GM18498 (cell line): ENCODE measurements around the gene MANF.
A peak's percentile ranks its signal among the peaks of the same experiment; 100 is the strongest.
"Not testable (repeated sequence)": the region's sequence is repeated elsewhere in the genome, so short reads cannot be mapped to it uniquely, and the experiment has no call there.

Experiments used
- ATAC-seq: cut with Tn5 transposase; IDR thresholded peaks from one replicate; pipeline ENCODE4 v1.9.1; 2021; ENCODE audit warnings: mild to moderate bottlenecking, moderate library complexity; ENCODE audit not compliant: unreplicated experiment

Gene MANF

GRCh38 chr3:51371943-51372557 lies 13.0 kb upstream of the MANF start:
- no peak for ATAC-seq

GRCh38 chr3:51373658-51374421 lies 11.3 kb upstream of the MANF start:
- ATAC-seq: no peak

GRCh38 chr3:51374456-51374855 lies 10.6 kb upstream of the MANF start:
- ATAC-seq: no peak

- ATAC-seq: no peak
Observed at GRCh38 chr3:51375136-51375535, 10.0 kb upstream of the MANF start.

GRCh38 chr3:51375571-51375970 lies 9.5 kb upstream of the MANF start:
- ATAC-seq: no peak

- ATAC-seq: no peak
Observed at GRCh38 chr3:51378065-51378464, 7.0 kb upstream of the MANF start.

- no peak for ATAC-seq
Observed at GRCh38 chr3:51378726-51379125, 6.4 kb upstream of the MANF start.

GRCh38 chr3:51379301-51379700 lies 5.8 kb upstream of the MANF start:
- no peak for ATAC-seq

GRCh38 chr3:51379746-51380455 lies 5.2 kb upstream of the MANF start:
- ATAC-seq: no peak

- no peak for ATAC-seq
Observed at GRCh38 chr3:51380601-51381332, 4.3 kb upstream of the MANF start.

- ATAC-seq: no peak
Observed at GRCh38 chr3:51381333-51381705, 3.8 kb upstream of the MANF start.

GRCh38 chr3:51382076-51382745 lies 2.9 kb upstream of the MANF start:
- no peak for ATAC-seq

GRCh38 chr3:51382947-51383578 lies 2.0 kb upstream of the MANF start:
- no peak for ATAC-seq

GRCh38 chr3:51384055-51384725 lies 901 bp upstream of the MANF start:
- peak; percentile 22 for ATAC-seq

- no peak for ATAC-seq
Observed at GRCh38 chr3:51385621-51386091, 565 bp downstream of the MANF start.

- no peak for ATAC-seq
Observed at GRCh38 chr3:51386159-51386851, 1.2 kb downstream of the MANF start.

- ATAC-seq: no peak
Observed at GRCh38 chr3:51386852-51387229, 1.8 kb downstream of the MANF start.

- ATAC-seq: not testable (repeated sequence)
Observed at GRCh38 chr3:51387281-51387680, 2.2 kb downstream of the MANF start.
